Trophoblast cell (in vitro differentiated cells and primary cell): ENCODE measurements around the gene ACSM2A. TPM values are rescaled to one million over a fixed set of nuclear protein-coding genes. Genes with fewer than 3 reads are reported as not detected.
"Not testable (repeated sequence)": the region's sequence is repeated elsewhere in the genome, so short reads cannot be mapped to it uniquely, and the experiment has no call there.

Experiments
- DNase-seq, 2 donors: peaks; one replicate each; pipeline ENCODE4 v3.0.0-alpha.2; 2016
- H2AFZ ChIP-seq: 2 replicates; pipeline ENCODE4 v1.6.1; 2013; ENCODE audit warnings: low read length, moderate library complexity, mild to moderate bottlenecking; ENCODE audit not compliant: insufficient read depth, poor library complexity
- H2AK5ac ChIP-seq: 2 replicates; pipeline ENCODE4 v1.6.1; 2013; ENCODE audit warnings: mild to moderate bottlenecking, low read length
- H2BK120ac ChIP-seq: 2 replicates; pipeline ENCODE4 v1.6.1; 2013; ENCODE audit warnings: low read length, mild to moderate bottlenecking, moderate library complexity; ENCODE audit not compliant: insufficient read depth, poor library complexity
- H2BK12ac ChIP-seq: 2 replicates; pipeline ENCODE4 v1.6.1; 2013; ENCODE audit warnings: mild to moderate bottlenecking, low read length, moderate library complexity
- H2BK5ac ChIP-seq: 2 replicates; pipeline ENCODE4 v1.6.1; 2013; ENCODE audit warnings: low read length, low read depth, moderate library complexity, mild to moderate bottlenecking; ENCODE audit not compliant: poor library complexity
- H3K14ac ChIP-seq: 2 replicates; pipeline ENCODE4 v1.6.1; 2013; ENCODE audit warnings: mild to moderate bottlenecking, low read length
- H3K18ac ChIP-seq: 2 replicates; pipeline ENCODE4 v1.6.1; 2013; ENCODE audit warnings: mild to moderate bottlenecking, low read length
- H3K23ac ChIP-seq: 2 replicates; pipeline ENCODE4 v1.6.1; 2013; ENCODE audit warnings: low read length
- H3K27ac ChIP-seq: 2 replicates; pipeline ENCODE4 v1.5.1; 2013; ENCODE audit warnings: low read depth, mild to moderate bottlenecking, inconsistent platforms, low read length, moderate library complexity
- H3K27me3 ChIP-seq: 2 replicates; pipeline ENCODE4 v1.6.1; 2013; ENCODE audit warnings: inconsistent platforms, mild to moderate bottlenecking, low read length, moderate library complexity; ENCODE audit not compliant: insufficient read depth
- H3K36me3 ChIP-seq, 2 experiments: 1 replicate in 1 of 2; 2 replicates in 1 of 2; pipeline ENCODE4 v1.6.1; 2013; ENCODE audit warnings: low read length in 2 of 2, mild to moderate bottlenecking in 2 of 2, moderate library complexity in 1 of 2; ENCODE audit not compliant: insufficient read depth in 2 of 2, control insufficient read depth in 1 of 2
- H3K4ac ChIP-seq: 2 replicates; pipeline ENCODE4 v1.6.1; 2013; ENCODE audit warnings: low read depth, mild to moderate bottlenecking, low read length, moderate library complexity
- H3K4me1 ChIP-seq, 2 experiments: 1 replicate in 1 of 2; 2 replicates in 1 of 2; pipeline ENCODE4 v1.6.1; 2013; ENCODE audit warnings: low read length in 2 of 2, mild to moderate bottlenecking in 2 of 2, moderate library complexity in 1 of 2; ENCODE audit not compliant: insufficient read depth in 2 of 2, control insufficient read depth in 1 of 2
- H3K4me2 ChIP-seq: 2 replicates; pipeline ENCODE4 v1.6.1; 2013; ENCODE audit warnings: inconsistent platforms, mild to moderate bottlenecking, low read length, moderate library complexity
- H3K4me3 ChIP-seq: 2 replicates; pipeline ENCODE4 v1.5.1; 2013; ENCODE audit warnings: mild to moderate bottlenecking, low read depth, low read length, inconsistent platforms
- H3K79me1 ChIP-seq: one replicate; pipeline ENCODE4 v1.6.1; 2013; ENCODE audit warnings: low read length
- H3K79me2 ChIP-seq: 2 replicates; pipeline ENCODE4 v1.6.1; 2013; ENCODE audit warnings: low read length, mild to moderate bottlenecking; ENCODE audit not compliant: control insufficient read depth, insufficient read depth, poor library complexity
- H3K9ac ChIP-seq: 2 replicates; pipeline ENCODE4 v1.6.1; 2013; ENCODE audit warnings: mild to moderate bottlenecking, low read length
- H3K9me3 ChIP-seq: 2 replicates; pipeline ENCODE4 v1.6.1; 2013; ENCODE audit warnings: low read depth, mild to moderate bottlenecking, control low read depth, inconsistent platforms, low read length; ENCODE audit not compliant: insufficient read depth
- H4K12ac ChIP-seq: 2 replicates; pipeline ENCODE4 v1.6.1; 2013; ENCODE audit warnings: low read depth, mild to moderate bottlenecking, low read length, moderate library complexity
- H4K8ac ChIP-seq: 2 replicates; pipeline ENCODE4 v1.6.1; 2013; ENCODE audit warnings: low read depth, mild to moderate bottlenecking, low read length, moderate library complexity
- H4K91ac ChIP-seq: one replicate; pipeline ENCODE4 v1.6.1; 2013; ENCODE audit warnings: low read depth, mild to moderate bottlenecking, low read length, moderate library complexity
- WGBS: extraction: QIAGEN DNeasy Blood & Tissue Kit; methylation state at CpG from one replicate; pipeline ENCODE4 v1.1.7; 2013; ENCODE audit warnings: missing lambda C conversion rate; ENCODE audit not compliant: insufficient read length, insufficient coverage; ENCODE audit errors: extremely low coverage; 5-methylcytosine and 5-hydroxymethylcytosine counted together
- polyA plus RNA-seq: library from polyadenylated mRNA; stranded (reverse); fragments of 200-250 nt; gene quantifications from 2 replicates; pipeline ENCODE4 v1.2.3, GENCODE V29; 2013

The ACSM2A gene, protein sequence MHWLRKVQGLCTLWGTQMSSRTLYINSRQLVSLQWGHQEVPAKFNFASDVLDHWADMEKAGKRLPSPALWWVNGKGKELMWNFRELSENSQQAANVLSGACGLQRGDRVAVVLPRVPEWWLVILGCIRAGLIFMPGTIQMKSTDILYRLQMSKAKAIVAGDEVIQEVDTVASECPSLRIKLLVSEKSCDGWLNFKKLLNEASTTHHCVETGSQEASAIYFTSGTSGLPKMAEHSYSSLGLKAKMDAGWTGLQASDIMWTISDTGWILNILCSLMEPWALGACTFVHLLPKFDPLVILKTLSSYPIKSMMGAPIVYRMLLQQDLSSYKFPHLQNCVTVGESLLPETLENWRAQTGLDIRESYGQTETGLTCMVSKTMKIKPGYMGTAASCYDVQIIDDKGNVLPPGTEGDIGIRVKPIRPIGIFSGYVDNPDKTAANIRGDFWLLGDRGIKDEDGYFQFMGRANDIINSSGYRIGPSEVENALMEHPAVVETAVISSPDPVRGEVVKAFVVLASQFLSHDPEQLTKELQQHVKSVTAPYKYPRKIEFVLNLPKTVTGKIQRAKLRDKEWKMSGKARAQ
- polyA plus RNA-seq: not detected in 2 replicates

GRCh38 chr16:20451364-20451763 is at the start of gene ACSM2A:
Gene ACSM2A, plus strand, starts transcription at chr16:20451521. Its CDS starts 8,594 bp downstream, at chr16:20460115.
- H3K4ac ChIP-seq, H3K27ac ChIP-seq, H3K27me3 ChIP-seq, H3K4me2 ChIP-seq, H3K79me1 ChIP-seq, H3K14ac ChIP-seq, H3K9me3 ChIP-seq, H3K4me1 ChIP-seq, H4K8ac ChIP-seq, H2BK120ac ChIP-seq, H3K23ac ChIP-seq, H2BK12ac ChIP-seq, H2BK5ac ChIP-seq, DNase-seq, H2AK5ac ChIP-seq, H3K36me3 ChIP-seq, H3K9ac ChIP-seq, H4K12ac ChIP-seq, H3K18ac ChIP-seq, H3K79me2 ChIP-seq, H2AFZ ChIP-seq, H4K91ac ChIP-seq, H3K4me3 ChIP-seq: not testable (repeated sequence)
- no CpG with 5 or more reads among the region's 1 CpG for WGBS

DNA sequence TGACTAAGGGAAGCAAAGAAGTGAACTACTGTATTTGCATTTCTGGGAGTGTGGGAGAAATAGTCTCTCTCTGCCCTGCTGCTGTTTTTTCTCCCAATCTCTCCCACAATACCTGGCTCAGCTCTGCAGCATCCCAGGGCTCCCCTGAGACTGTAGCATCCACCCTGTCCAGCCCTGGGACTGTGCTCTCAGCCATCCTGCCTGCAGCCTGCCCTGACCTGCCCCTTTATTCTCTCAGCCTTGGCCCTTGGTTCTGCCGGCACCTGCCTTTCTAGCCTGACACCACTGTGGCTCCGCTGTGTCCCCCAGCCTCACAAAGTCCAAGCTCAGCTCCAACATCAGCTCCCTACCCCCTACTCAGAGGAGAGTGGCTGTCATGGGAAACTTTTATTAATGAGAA is 48.7 kb upstream of the ACSM2A start:
- no peak overlapping the region for H4K91ac ChIP-seq

GRCh38 chr16:20404637-20405036 is 46.7 kb upstream of the ACSM2A start, which contains the start of gene PDILT:
Gene PDILT, minus strand, starts transcription at chr16:20404737. Its CDS starts 5,437 bp downstream, at chr16:20399300.
- Histone ChIP-seq H3K18ac (no peak within 1 kb of the TSS), H2BK12ac (no peak within 1 kb of the TSS), H3K9me3 (no peaks in the 10 kb centered on the region), H3K79me2 (no peaks in the 10 kb centered on the region), H2AK5ac (no peak within 1 kb of the TSS), H3K9ac (no peak within 1 kb of the TSS), H3K14ac (no peak within 1 kb of the TSS), H3K79me1 (no peaks in the 10 kb centered on the region), H2AFZ (no peak within 1 kb of the TSS), H3K27me3 (no peaks in the 10 kb centered on the region), H3K4me3 (no peak within 1 kb of the TSS), H2BK120ac (no peak within 1 kb of the TSS), H3K36me3 (no peaks in the 10 kb centered on the region), H3K4me2 (no peak within 1 kb of the TSS), H4K12ac (no peak within 1 kb of the TSS), H4K8ac (no peak within 1 kb of the TSS), H4K91ac (no peak within 1 kb of the TSS), H3K27ac (no peak within 1 kb of the TSS), H3K4me1 (peaks cover 0 to 2% of the 10 kb centered on the region in 2 experiments), H3K23ac (no peak within 1 kb of the TSS), H2BK5ac (no peak within 1 kb of the TSS), H3K4ac (no peak within 1 kb of the TSS)
- DNase-seq: no peak
- WGBS: no CpG with 5 or more reads among the region's 2 CpGs

More for the DNA sequence above, 48.7 kb upstream of the ACSM2A start:
- Histone ChIP-seq H3K4me2 (no peak overlapping the region), H3K14ac (no peak overlapping the region), H3K23ac (no peak overlapping the region), H2AK5ac (no peak overlapping the region), H3K79me2 (no peaks in the 10 kb centered on the region), H3K27me3 (no peaks in the 10 kb centered on the region), H3K27ac (no peak overlapping the region), H2BK12ac (no peak overlapping the region), H3K18ac (no peak overlapping the region), H3K4ac (no peak overlapping the region), H2BK5ac (no peak overlapping the region), H4K8ac (no peak overlapping the region), H2BK120ac (no peak overlapping the region), H3K9ac (no peak overlapping the region), H3K4me3 (no peak overlapping the region), H3K4me1 (peaks cover 0 to 2% of the 10 kb centered on the region in 2 experiments), H3K9me3 (no peaks in the 10 kb centered on the region), H4K12ac (no peak overlapping the region), H3K36me3 (no peaks in the 10 kb centered on the region), H3K79me1 (no peaks in the 10 kb centered on the region), H2AFZ (no peak overlapping the region)
- no peak for DNase-seq
- no CpG with 5 or more reads among the region's 2 CpGs for WGBS

GRCh38 chr16:20409398-20410120 is 41.8 kb upstream of the ACSM2A start, which contains the start of gene ACSM5:
Gene ACSM5, plus strand, starts transcription at chr16:20409534. Its CDS starts 1,951 bp downstream, at chr16:20411485.
- Histone ChIP-seq H2AK5ac (no peak within 1 kb of the TSS), H2AFZ (no peak within 1 kb of the TSS), H3K9me3 (no peaks in the 10 kb centered on the region), H3K4me3 (no peak within 1 kb of the TSS), H3K27ac (no peak within 1 kb of the TSS), H4K91ac (no peak within 1 kb of the TSS), H3K36me3 (no peaks in the 10 kb centered on the region), H3K18ac (no peak within 1 kb of the TSS), H2BK5ac (no peak within 1 kb of the TSS), H3K79me1 (no peaks in the 10 kb centered on the region), H3K27me3 (no peaks in the 10 kb centered on the region), H3K4ac (no peak within 1 kb of the TSS), H2BK12ac (no peak within 1 kb of the TSS), H2BK120ac (no peak within 1 kb of the TSS), H3K23ac (no peak within 1 kb of the TSS), H3K4me2 (no peak within 1 kb of the TSS), H4K12ac (peak within 1 kb of the TSS; percentile 80), H3K79me2 (no peaks in the 10 kb centered on the region), H4K8ac (no peak within 1 kb of the TSS), H3K9ac (no peak within 1 kb of the TSS), H3K14ac (no peak within 1 kb of the TSS), H3K4me1 (no peaks in the 10 kb centered on the region)
- no CpG with 5 or more reads among the region's 6 CpGs for WGBS
- DNase-seq: no peak
